ENCODE data around the gene METTL25. TPM values are rescaled to one million over a fixed set of nuclear protein-coding genes. Genes with fewer than 3 reads are reported as not detected.

Gene METTL25
- polyA plus RNA-seq, 3 donors from 2014 or later: 10.3 to 15.7 (median 12.7) TPM

GRCh38 chr12:82504409-82504808 lies 146.1 kb downstream of the METTL25 start:
- H3K27me3 Mint-ChIP-seq (ENCODE audit: low read depth in 3 of 3): peaks cover 0 to 2% (median 2%) of the 10 kb centered on the region in 3 donors
- no peak for DNase-seq
- H3K27ac Mint-ChIP-seq: no peak overlapping the region
- H3K9me3 Mint-ChIP-seq: peaks cover 0 to 10% (median 0%) of the 10 kb centered on the region in 6 donors
- no peaks in the 10 kb centered on the region for H3K4me1 Mint-ChIP-seq
- H3K4me3 Mint-ChIP-seq: no peak overlapping the region
- no peaks in the 10 kb centered on the region for H3K36me3 Mint-ChIP-seq

DNA sequence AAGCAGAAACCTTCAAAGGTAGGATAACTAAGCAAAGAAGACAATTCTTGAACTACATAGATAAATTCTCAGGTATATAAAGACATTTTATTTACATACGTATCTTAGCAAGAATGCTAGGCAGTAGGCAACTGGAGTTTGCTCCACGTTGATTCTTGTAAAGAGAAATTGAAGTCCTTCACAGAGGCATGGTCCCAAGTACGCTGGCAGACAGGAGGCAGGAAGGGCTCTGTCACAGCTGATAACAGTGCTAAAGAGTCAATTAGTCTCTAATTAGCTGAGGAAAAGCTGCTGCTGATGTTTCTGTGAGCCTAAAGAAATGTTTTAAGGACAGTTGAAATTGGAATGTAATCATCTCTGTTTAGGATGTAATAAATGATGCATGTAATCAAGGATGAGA lies 146.8 kb downstream of the METTL25 start:
- no peaks in the 10 kb centered on the region for H3K4me1 Mint-ChIP-seq
- no peaks in the 10 kb centered on the region for H3K36me3 Mint-ChIP-seq
- peaks cover 0 to 8% (median 0%) of the 10 kb centered on the region in 6 donors for H3K9me3 Mint-ChIP-seq
- peaks cover 0 to 2% (median 2%) of the 10 kb centered on the region in 3 donors for H3K27me3 Mint-ChIP-seq (ENCODE audit: low read depth in 3 of 3)
- no peak overlapping the region for H3K27ac Mint-ChIP-seq
- H3K4me3 Mint-ChIP-seq: no peak overlapping the region
- no peak for DNase-seq

DNA sequence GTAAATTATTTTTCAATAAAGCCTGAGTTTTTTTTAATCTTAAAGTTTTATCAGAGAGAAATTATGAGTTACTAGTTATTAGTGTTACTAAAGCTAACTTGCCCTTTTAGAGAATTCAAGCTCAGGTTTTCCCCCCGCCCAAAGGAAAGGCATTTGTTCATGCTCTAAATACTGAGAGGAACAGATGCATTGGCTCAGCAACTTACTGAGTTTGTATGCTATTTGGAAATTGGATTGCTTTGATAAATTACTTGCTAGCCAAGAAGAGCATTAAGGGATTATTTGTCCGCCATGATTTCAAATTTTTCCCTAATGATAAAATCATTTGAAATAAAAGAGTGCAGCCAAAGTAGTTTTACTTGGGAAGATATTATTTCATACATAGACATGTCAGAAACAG lies 149.4 kb downstream of the METTL25 start:
- Mint-ChIP-seq H3K9me3 (peaks cover 0 to 4% (median 0%) of the 10 kb centered on the region in 6 donors), H3K4me3 (no peak overlapping the region), H3K4me1 (no peaks in the 10 kb centered on the region), H3K27ac (no peak overlapping the region), H3K36me3 (no peaks in the 10 kb centered on the region), H3K27me3 (ENCODE audit: low read depth in 3 of 3) (peaks cover 0 to 1% (median 0%) of the 10 kb centered on the region in 3 donors)
- no peak for DNase-seq

DNA sequence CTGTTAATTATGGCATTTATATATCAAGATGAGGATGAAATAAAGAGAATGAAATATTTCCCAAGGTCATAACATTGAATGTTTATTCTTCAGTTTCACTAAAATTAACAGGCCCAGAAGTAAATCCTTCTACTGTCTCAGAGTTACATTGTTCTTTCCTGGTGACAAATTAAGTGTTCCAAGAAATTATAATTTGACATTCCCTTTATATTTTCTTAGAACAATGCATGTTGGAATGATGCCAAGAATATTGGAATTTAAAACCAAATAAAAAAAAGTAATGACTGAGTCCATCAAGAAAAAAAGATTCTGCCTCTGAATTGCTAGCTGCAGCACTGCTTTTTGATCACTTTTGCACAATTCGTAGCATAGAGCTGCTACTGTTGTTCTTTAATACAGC lies 152.1 kb downstream of the METTL25 start:
- H3K4me1 Mint-ChIP-seq: no peaks in the 10 kb centered on the region
- no peaks in the 10 kb centered on the region for H3K27me3 Mint-ChIP-seq (ENCODE audit: low read depth in 3 of 3)
- H3K4me3 Mint-ChIP-seq: no peak overlapping the region
- no peaks in the 10 kb centered on the region for H3K36me3 Mint-ChIP-seq
- peaks cover 0 to 6% (median 0%) of the 10 kb centered on the region in 6 donors for H3K9me3 Mint-ChIP-seq
- no peak overlapping the region for H3K27ac Mint-ChIP-seq
- no peak for DNase-seq

DNA sequence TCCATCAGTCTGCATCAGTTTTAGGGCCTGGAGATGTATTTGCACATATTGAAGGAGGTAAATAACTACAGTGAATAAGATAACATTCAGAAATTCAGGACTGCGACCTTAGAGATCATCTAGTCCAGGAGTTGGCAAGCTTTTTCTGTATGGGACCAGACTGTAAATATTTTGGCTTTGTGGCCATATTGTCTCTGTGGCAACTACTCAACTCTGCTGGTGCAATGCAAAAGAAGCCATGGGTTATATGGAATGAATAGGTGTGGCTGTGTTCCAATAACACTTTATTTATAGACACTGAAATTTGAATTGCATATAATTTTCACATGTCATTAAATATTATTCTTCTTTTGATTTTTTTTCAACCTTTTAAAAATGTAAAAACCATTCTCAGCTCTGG lies 156.6 kb downstream of the METTL25 start:
- DNase-seq: no peak
- no peaks in the 10 kb centered on the region for H3K27me3 Mint-ChIP-seq (ENCODE audit: low read depth in 3 of 3)
- peaks cover 0 to 3% (median 0%) of the 10 kb centered on the region in 6 donors for H3K9me3 Mint-ChIP-seq
- H3K27ac Mint-ChIP-seq: no peak overlapping the region
- no peaks in the 10 kb centered on the region for H3K36me3 Mint-ChIP-seq
- no peak overlapping the region for H3K4me3 Mint-ChIP-seq
- H3K4me1 Mint-ChIP-seq: no peaks in the 10 kb centered on the region

DNA sequence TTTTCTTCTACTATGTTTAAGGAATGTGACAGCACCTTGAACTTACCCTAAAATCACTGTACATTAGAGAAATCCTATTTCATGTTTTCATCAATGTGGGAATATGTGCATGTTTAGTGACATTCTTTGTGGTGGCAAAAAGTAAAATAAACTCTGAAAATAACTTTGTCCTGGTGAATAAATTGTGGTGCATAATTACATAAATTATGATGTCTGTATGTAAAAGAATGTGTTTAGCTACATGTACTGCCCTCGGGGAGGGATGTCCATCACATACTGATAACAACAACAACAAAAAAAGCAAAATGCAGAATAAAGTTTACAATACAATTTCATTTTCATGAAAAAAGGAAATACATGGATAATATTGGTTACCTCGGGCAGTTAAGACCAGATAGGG lies 157.3 kb downstream of the METTL25 start:
- no peak overlapping the region for H3K4me3 Mint-ChIP-seq
- no peaks in the 10 kb centered on the region for H3K4me1 Mint-ChIP-seq
- no peak for DNase-seq
- no peak overlapping the region for H3K27ac Mint-ChIP-seq
- no peaks in the 10 kb centered on the region for H3K27me3 Mint-ChIP-seq (ENCODE audit: low read depth in 3 of 3)
- H3K36me3 Mint-ChIP-seq: no peaks in the 10 kb centered on the region
- peaks cover 0 to 3% (median 0%) of the 10 kb centered on the region in 6 donors for H3K9me3 Mint-ChIP-seq

- Mint-ChIP-seq H3K9me3 (peaks cover 0 to 3% (median 0%) of the 10 kb centered on the region in 6 donors), H3K4me1 (no peaks in the 10 kb centered on the region), H3K4me3 (no peak overlapping the region), H3K27ac (no peak overlapping the region), H3K36me3 (no peaks in the 10 kb centered on the region), H3K27me3 (ENCODE audit: low read depth in 3 of 3) (no peaks in the 10 kb centered on the region)
- no peak for DNase-seq
These were observed 158.7 kb downstream of the METTL25 start for GRCh38 chr12:82517027-82517426.

GRCh38 chr12:82517808-82518207 lies 159.5 kb downstream of the METTL25 start:
- Mint-ChIP-seq H3K36me3 (no peaks in the 10 kb centered on the region), H3K27ac (no peak overlapping the region), H3K9me3 (peaks cover 0 to 3% (median 0%) of the 10 kb centered on the region in 6 donors), H3K4me3 (no peak overlapping the region), H3K27me3 (ENCODE audit: low read depth in 3 of 3) (no peaks in the 10 kb centered on the region), H3K4me1 (no peaks in the 10 kb centered on the region)
- DNase-seq: no peak

DNA sequence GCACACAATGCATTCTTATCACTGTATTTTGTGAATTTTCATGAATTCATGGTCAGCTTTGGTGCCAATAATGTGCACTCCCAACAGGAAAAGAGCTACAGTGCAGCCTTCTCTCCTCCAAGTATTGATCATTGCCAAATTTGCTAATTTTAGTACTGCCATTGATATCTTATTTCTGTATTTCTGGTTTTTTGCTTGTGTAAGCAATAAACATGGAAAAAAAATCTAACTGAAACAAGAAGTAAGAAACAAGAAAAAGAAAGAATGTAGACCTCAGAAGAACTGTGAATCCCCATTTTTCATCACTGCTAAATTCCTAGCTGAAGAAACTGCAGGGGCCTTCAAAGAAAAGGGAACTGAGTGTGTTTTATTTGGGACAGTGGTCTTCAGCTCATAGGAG lies 161.2 kb downstream of the METTL25 start:
- Mint-ChIP-seq H3K4me3 (no peak overlapping the region), H3K9me3 (peaks cover 0 to under 1% (median 0%) of the 10 kb centered on the region in 6 donors), H3K36me3 (no peaks in the 10 kb centered on the region), H3K4me1 (no peaks in the 10 kb centered on the region), H3K27me3 (ENCODE audit: low read depth in 3 of 3) (peaks cover 0 to 2% (median 0%) of the 10 kb centered on the region in 3 donors), H3K27ac (no peak overlapping the region)
- no peak for DNase-seq

DNA sequence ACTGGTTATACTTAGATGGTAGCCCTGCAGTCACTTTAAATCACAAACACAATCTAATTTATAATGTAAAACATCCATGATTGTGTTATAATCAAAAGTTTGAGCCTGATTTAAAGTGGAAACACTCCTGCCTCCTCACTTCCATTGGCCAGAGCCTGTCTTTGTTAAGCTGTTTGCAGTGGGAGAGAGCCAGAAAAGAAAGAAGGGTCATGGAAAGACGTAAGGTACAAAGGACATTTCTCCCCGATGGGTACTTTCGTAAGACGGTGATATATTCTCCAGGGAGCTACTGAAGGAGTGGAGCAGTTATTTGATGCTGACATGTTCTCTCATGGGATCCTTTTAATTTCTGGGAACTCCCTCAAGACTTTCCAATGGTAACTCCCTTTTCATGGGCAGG lies 164.0 kb downstream of the METTL25 start:
- DNase-seq: no peak
- H3K27me3 Mint-ChIP-seq (ENCODE audit: low read depth in 3 of 3): peaks cover 0 to 2% (median 0%) of the 10 kb centered on the region in 3 donors
- no peak overlapping the region for H3K27ac Mint-ChIP-seq
- no peak overlapping the region for H3K4me3 Mint-ChIP-seq
- no peaks in the 10 kb centered on the region for H3K9me3 Mint-ChIP-seq
- no peaks in the 10 kb centered on the region for H3K4me1 Mint-ChIP-seq
- no peaks in the 10 kb centered on the region for H3K36me3 Mint-ChIP-seq

DNA sequence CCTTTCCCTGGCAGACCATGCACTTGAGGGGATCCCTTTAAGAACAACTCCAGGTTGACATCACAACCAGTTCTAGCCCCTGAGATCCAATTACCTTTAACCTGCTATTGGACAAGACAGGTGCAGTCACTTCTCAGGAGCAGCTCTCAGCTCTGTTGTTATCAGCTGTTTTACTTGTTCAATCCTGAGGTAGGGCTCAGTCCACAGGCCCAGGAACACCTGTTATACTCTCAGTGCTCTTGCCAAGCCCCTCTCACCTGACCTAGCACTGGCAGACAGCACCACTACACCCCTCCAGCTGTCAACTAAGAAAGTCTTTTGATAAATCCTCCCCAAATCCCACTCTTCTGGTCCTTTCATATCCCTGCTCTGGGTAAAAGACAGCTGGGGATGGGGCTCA lies 164.4 kb downstream of the METTL25 start:
- Mint-ChIP-seq H3K27ac (no peak overlapping the region), H3K36me3 (no peaks in the 10 kb centered on the region), H3K27me3 (ENCODE audit: low read depth in 3 of 3) (peaks cover 0 to 2% (median 0%) of the 10 kb centered on the region in 3 donors), H3K9me3 (no peaks in the 10 kb centered on the region), H3K4me1 (no peaks in the 10 kb centered on the region), H3K4me3 (no peak overlapping the region)
- DNase-seq: no peak

- no peaks in the 10 kb centered on the region for H3K4me1 Mint-ChIP-seq
- H3K27ac Mint-ChIP-seq: no peak overlapping the region
- H3K4me3 Mint-ChIP-seq: no peak overlapping the region
- no peaks in the 10 kb centered on the region for H3K36me3 Mint-ChIP-seq
- H3K9me3 Mint-ChIP-seq: no peaks in the 10 kb centered on the region
- DNase-seq: no peak
- peaks cover 0 to 4% (median 0%) of the 10 kb centered on the region in 3 donors for H3K27me3 Mint-ChIP-seq (ENCODE audit: low read depth in 3 of 3)
These were observed 165.7 kb downstream of the METTL25 start for GRCh38 chr12:82523996-82524395.

- no peaks in the 10 kb centered on the region for H3K9me3 Mint-ChIP-seq
- no peak for DNase-seq
- no peaks in the 10 kb centered on the region for H3K4me1 Mint-ChIP-seq
- no peaks in the 10 kb centered on the region for H3K36me3 Mint-ChIP-seq
- no peak overlapping the region for H3K27ac Mint-ChIP-seq
- H3K27me3 Mint-ChIP-seq (ENCODE audit: low read depth in 3 of 3): peaks cover 0 to 4% (median 0%) of the 10 kb centered on the region in 3 donors
- H3K4me3 Mint-ChIP-seq: no peak overlapping the region
These were observed 166.3 kb downstream of the METTL25 start for GRCh38 chr12:82524641-82525040.

DNA sequence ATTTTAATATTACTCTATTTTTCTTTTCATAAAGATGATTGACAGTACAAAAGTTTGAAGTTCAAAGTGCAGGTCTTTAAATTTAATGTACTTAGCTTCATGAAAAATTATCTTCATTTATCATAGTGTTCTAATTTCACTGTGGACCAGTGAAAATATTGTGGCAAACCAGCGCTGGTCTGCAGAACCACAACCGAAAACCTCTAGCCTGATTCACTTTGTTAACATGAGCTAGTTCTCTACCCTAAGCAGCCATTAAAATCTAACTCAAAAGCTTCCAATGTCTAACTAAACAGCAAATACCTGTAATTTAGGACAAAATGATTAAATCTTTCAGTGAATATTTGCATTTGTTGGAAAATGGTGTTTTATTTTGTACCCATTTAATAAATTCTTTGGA lies 167.3 kb downstream of the METTL25 start:
- no peaks in the 10 kb centered on the region for H3K4me1 Mint-ChIP-seq
- no peak overlapping the region for H3K27ac Mint-ChIP-seq
- DNase-seq: no peak
- no peak overlapping the region for H3K4me3 Mint-ChIP-seq
- H3K36me3 Mint-ChIP-seq: no peaks in the 10 kb centered on the region
- no peaks in the 10 kb centered on the region for H3K9me3 Mint-ChIP-seq
- peaks cover 0 to 4% (median 0%) of the 10 kb centered on the region in 3 donors for H3K27me3 Mint-ChIP-seq (ENCODE audit: low read depth in 3 of 3)

DNA sequence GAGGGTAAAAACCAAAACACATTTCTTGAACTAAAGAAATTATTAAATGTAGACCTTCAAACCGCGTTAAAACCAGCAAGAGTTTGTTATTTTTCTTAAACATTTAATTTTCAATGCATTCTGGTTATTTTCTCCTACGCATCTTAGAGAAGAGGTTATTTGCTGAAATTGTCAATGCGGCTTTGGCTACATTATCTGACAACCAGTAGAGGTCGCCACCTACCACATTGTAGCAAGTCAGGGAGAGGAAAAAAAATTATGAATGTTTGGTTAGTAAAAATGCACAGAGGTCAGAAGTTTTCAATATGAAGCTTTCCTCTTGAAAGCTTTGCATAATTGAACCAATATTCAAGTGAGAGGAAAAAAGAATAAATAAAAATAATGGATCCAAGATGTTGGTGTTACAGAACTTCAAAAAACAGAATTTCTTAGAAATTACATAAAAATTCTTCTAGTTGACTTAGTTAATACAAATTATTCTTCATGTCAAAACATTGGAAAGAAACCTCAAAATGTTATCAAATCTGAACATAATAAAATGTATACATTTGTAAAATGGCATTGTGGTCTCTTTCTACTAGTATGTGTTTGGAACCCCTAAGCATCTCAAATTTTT lies 168.9 kb downstream of the METTL25 start:
- H3K27me3 Mint-ChIP-seq (ENCODE audit: low read depth in 3 of 3): peaks cover 0 to 4% (median 0%) of the 10 kb centered on the region in 3 donors
- H3K4me3 Mint-ChIP-seq: no peak overlapping the region
- no peaks in the 10 kb centered on the region for H3K36me3 Mint-ChIP-seq
- H3K4me1 Mint-ChIP-seq: no peaks in the 10 kb centered on the region
- no peak for DNase-seq
- H3K27ac Mint-ChIP-seq: no peak overlapping the region
- H3K9me3 Mint-ChIP-seq: no peaks in the 10 kb centered on the region
